GM23338 (cell line): ENCODE data around the gene PGPEP1. TPM values are rescaled to one million over a fixed set of nuclear protein-coding genes. Genes with fewer than 3 reads are reported as not detected.

ENCODE experiments used
- ATAC-seq: fragments of 200-7000 bp; cut with Tn5 transposase; 3 replicates; pipeline ENCODE4 v1.9.1; 2020
- DNase-seq: peaks from one replicate; pipeline ENCODE4 v3.0.0-alpha.2; 2015; ENCODE audit warnings: low spot score
- H2AFZ ChIP-seq: fragments of 200-600 bp; sonication (generic); 2 replicates; pipeline ENCODE4 v1.8.0; 2016; ENCODE audit warnings: antibody characterized with exemption, mild to moderate bottlenecking, moderate library complexity
- H3F3A ChIP-seq: fragments of 200-600 bp; sonication (generic); replicated peaks from 2 replicates; pipeline ENCODE4 v1.8.0; 2017; ENCODE audit warnings: antibody characterized with exemption, mixed run types, low read depth
- H3K27ac ChIP-seq: fragments of 200-600 bp; sonication (generic); 2 replicates; pipeline ENCODE4 v1.6.1; 2016; ENCODE audit warnings: low read depth
- H3K27me3 ChIP-seq: fragments of 200-600 bp; sonication (generic); 2 replicates; pipeline ENCODE4 v1.8.0; 2016; ENCODE audit warnings: mild to moderate bottlenecking, mixed run types, moderate library complexity; ENCODE audit not compliant: insufficient read depth
- H3K36me3 ChIP-seq: fragments of 200-600 bp; sonication (generic); 2 replicates; pipeline ENCODE4 v1.8.0; 2016; ENCODE audit warnings: mild to moderate bottlenecking; ENCODE audit not compliant: insufficient read depth
- H3K4me1 ChIP-seq: fragments of 200-600 bp; sonication (generic); 2 replicates; pipeline ENCODE4 v1.8.0; 2016; ENCODE audit warnings: mild to moderate bottlenecking, moderate library complexity; ENCODE audit not compliant: insufficient read depth
- H3K4me2 ChIP-seq: fragments of 200-600 bp; sonication (generic); 2 replicates; pipeline ENCODE4 v1.7.1; 2017; ENCODE audit warnings: mixed run types
- H3K4me3 ChIP-seq: fragments of 200-600 bp; sonication (generic); 2 replicates; pipeline ENCODE4 v1.6.1; 2016; ENCODE audit warnings: mixed run types
- H3K79me2 ChIP-seq: fragments of 200-600 bp; sonication (generic); replicated peaks from 2 replicates; pipeline ENCODE4 v1.8.0; 2017; ENCODE audit warnings: mild to moderate bottlenecking; ENCODE audit not compliant: insufficient read depth
- H3K9me2 ChIP-seq: fragments of 200-600 bp; sonication (generic); 2 replicates; pipeline ENCODE4 v1.8.0; 2017; ENCODE audit not compliant: insufficient read depth
- H4K20me1 ChIP-seq: fragments of 200-600 bp; sonication (generic); replicated peaks from 2 replicates; pipeline ENCODE4 v1.8.0; 2017; ENCODE audit warnings: mild to moderate bottlenecking; ENCODE audit not compliant: insufficient read depth
- H3K27ac Mint-ChIP-seq: 2 replicates; pipeline ENCODE4 v1.8.0; 2020; ENCODE audit warnings: inconsistent platforms, mild to moderate bottlenecking, moderate library complexity, mixed read lengths
- H3K27me3 Mint-ChIP-seq: 3 replicates; pipeline ENCODE4 v1.8.0; 2022; ENCODE audit warnings: low read depth, mild to moderate bottlenecking, moderate library complexity, mixed read lengths, inconsistent platforms; ENCODE audit not compliant: insufficient read depth, poor library complexity
- H3K36me3 Mint-ChIP-seq: 3 replicates; pipeline ENCODE4 v1.8.0; 2021; ENCODE audit warnings: low read depth, mild to moderate bottlenecking, inconsistent platforms, moderate library complexity, mixed read lengths
- H3K4me1 Mint-ChIP-seq: 3 replicates; pipeline ENCODE4 v1.8.0; 2020; ENCODE audit warnings: mild to moderate bottlenecking, inconsistent platforms, mixed read lengths
- H3K4me3 Mint-ChIP-seq: 3 replicates; pipeline ENCODE4 v1.8.0; 2021; ENCODE audit warnings: moderate library complexity, mild to moderate bottlenecking, inconsistent platforms, mixed read lengths
- H3K9me3 Mint-ChIP-seq: 3 replicates; pipeline ENCODE4 v1.8.0; 2020; ENCODE audit warnings: moderate library complexity, mild to moderate bottlenecking, inconsistent platforms, mixed read lengths
- CREB1 ChIP-seq: fragments of 250-450 bp; sonication (Bioruptor Pico); IDR thresholded peaks from 2 replicates; pipeline ENCODE4 v1.5.0; 2020; ENCODE audit warnings: low read depth, mild to moderate bottlenecking, moderate library complexity
- CTCF ChIP-seq, 2 experiments: fragments of 200-600 bp in 1 of 2; sonication (generic) in 1 of 2; conservative IDR thresholded peaks; 2 replicates each; pipeline versions ENCODE4 v1.5.1 to v1.6.1; 2016 to 2017; ENCODE audit warnings: antibody characterized with exemption in 2 of 2, low read depth in 2 of 2, mild to moderate bottlenecking in 2 of 2, moderate library complexity in 1 of 2
- EZH2 ChIP-seq: fragments of 200-600 bp; sonication (generic); IDR thresholded peaks from one replicate; pipeline ENCODE4 v1.8.0; 2017; ENCODE audit warnings: antibody characterized with exemption, mild to moderate bottlenecking, low read depth; ENCODE audit not compliant: unreplicated experiment
- NANOG ChIP-seq: IDR thresholded peaks from 2 replicates; pipeline ENCODE4 v1.6.1; 2016; ENCODE audit warnings: antibody characterized with exemption, borderline replicate concordance
- POLR2AphosphoS5 ChIP-seq: IDR thresholded peaks from 2 replicates; pipeline ENCODE4 v1.6.1; 2016; ENCODE audit warnings: antibody characterized with exemption, low read depth
- REST ChIP-seq: IDR thresholded peaks from one replicate; pipeline ENCODE4 v1.6.1; 2018; ENCODE audit warnings: antibody characterized with exemption; ENCODE audit not compliant: unreplicated experiment
- STAT1 ChIP-seq: IDR thresholded peaks from one replicate; pipeline ENCODE4 v1.6.1; 2016; ENCODE audit warnings: antibody characterized with exemption; ENCODE audit not compliant: unreplicated experiment
- polyA plus RNA-seq: library from polyadenylated mRNA; unstranded; fragments of >200 nt; fragmentation: Nextera tagmentation; extraction: Ambion mirVana; gene quantifications from 2 replicates; pipeline ENCODE4 v1.2.1, GENCODE V29; 2016
- total RNA-seq: library from RNA; depleted of rRNA; stranded (reverse); fragments of >200 nt; shearing (Covaris generic); gene quantifications from 2 replicates; pipeline ENCODE4 v1.2.3, GENCODE V29; 2014
- TF ChIP-seq, protein P1 (sequence below): fragments of 250-450 bp; sonication (Bioruptor Pico); IDR thresholded peaks from 2 replicates; pipeline ENCODE4 v1.5.0; 2020; ENCODE audit warnings: mild to moderate bottlenecking, moderate library complexity

PGPEP1 gene
- total and polyA plus RNA-seq, 2 experiments from 2014 or later: 15.5 to 18.9 TPM

- peak overlapping the region; percentile 90; the same call in 1 of the 2 replicates for H2AFZ ChIP-seq
- DNase-seq: peak; percentile 57
- peak overlapping the region; percentile 75 for H3K27ac Mint-ChIP-seq
- H3K79me2 ChIP-seq: no peaks in the 10 kb centered on the region
- H4K20me1 ChIP-seq: no peaks in the 10 kb centered on the region
- H3K4me3 ChIP-seq: no peak overlapping the region
- H3K36me3 ChIP-seq: no peaks in the 10 kb centered on the region
- no peak overlapping the region for H3K4me3 Mint-ChIP-seq
- H3K9me2 ChIP-seq: no peaks in the 10 kb centered on the region
- H3K4me2 ChIP-seq: no peak overlapping the region
- no peak for TF ChIP-seq NANOG
- TF ChIP-seq CREB1: peak; percentile 32; the same call in 1 of the 2 replicates
- peaks cover 6% of the 10 kb centered on the region; the same call in 1 of the 3 replicates for H3K9me3 Mint-ChIP-seq
- no peaks in the 10 kb centered on the region for H3K27me3 ChIP-seq
- ATAC-seq: peak; percentile 74
- H3F3A ChIP-seq: peaks cover 17% of the 10 kb centered on the region
- H3K27me3 Mint-ChIP-seq: peaks cover 6% of the 10 kb centered on the region
- H3K36me3 Mint-ChIP-seq: peaks cover 3% of the 10 kb centered on the region; the same call in 1 of the 3 replicates
- peaks cover 9% of the 10 kb centered on the region for H3K4me1 Mint-ChIP-seq
- no peaks in the 10 kb centered on the region; the same call in 1 of the 2 replicates for H3K4me1 ChIP-seq
- 0 out of 2 replicates have a peak overlapping the region, but pooled peaks have one; percentile 76 for H3K27ac ChIP-seq
These were observed 39.7 kb downstream of the PGPEP1 start for GRCh38 chr19:18379803-18380747.

- peaks cover 21% of the 10 kb centered on the region for H3F3A ChIP-seq
- H3K27ac ChIP-seq: no peak overlapping the region
- peaks cover 12% of the 10 kb centered on the region for H3K27me3 Mint-ChIP-seq
- no peaks in the 10 kb centered on the region for H3K9me2 ChIP-seq
- H3K27me3 ChIP-seq: no peaks in the 10 kb centered on the region
- H3K4me1 Mint-ChIP-seq: peaks cover 16% of the 10 kb centered on the region
- no peak overlapping the region for H3K4me3 ChIP-seq
- ATAC-seq (no peak), DNase-seq (no peak)
- H3K27ac Mint-ChIP-seq: no peak overlapping the region
- peaks cover 3% of the 10 kb centered on the region; the same call in 1 of the 3 replicates for H3K36me3 Mint-ChIP-seq
- no peak overlapping the region for H2AFZ ChIP-seq
- H3K9me3 Mint-ChIP-seq: peaks cover 4% of the 10 kb centered on the region; the same call in 1 of the 3 replicates
- H3K36me3 ChIP-seq: no peaks in the 10 kb centered on the region
- no peaks in the 10 kb centered on the region for H3K79me2 ChIP-seq
- peaks cover 8% of the 10 kb centered on the region for H3K4me1 ChIP-seq
- H3K4me2 ChIP-seq: no peak overlapping the region
- H3K4me3 Mint-ChIP-seq: no peak overlapping the region
- H4K20me1 ChIP-seq: no peaks in the 10 kb centered on the region
- TF ChIP-seq NANOG: no peak
- no peak for TF ChIP-seq POLR2AphosphoS5
- TF ChIP-seq EZH2: no peak
- TF ChIP-seq CTCF (conservative IDR thresholded peaks at IDR 0.05; ENCODE audit: low read depth in 2 of 2): no peak
- no peak for TF ChIP-seq CREB1
- TF ChIP-seq STAT1: no peak
- TF ChIP-seq REST: no peak
- TF ChIP-seq, protein P1, sequence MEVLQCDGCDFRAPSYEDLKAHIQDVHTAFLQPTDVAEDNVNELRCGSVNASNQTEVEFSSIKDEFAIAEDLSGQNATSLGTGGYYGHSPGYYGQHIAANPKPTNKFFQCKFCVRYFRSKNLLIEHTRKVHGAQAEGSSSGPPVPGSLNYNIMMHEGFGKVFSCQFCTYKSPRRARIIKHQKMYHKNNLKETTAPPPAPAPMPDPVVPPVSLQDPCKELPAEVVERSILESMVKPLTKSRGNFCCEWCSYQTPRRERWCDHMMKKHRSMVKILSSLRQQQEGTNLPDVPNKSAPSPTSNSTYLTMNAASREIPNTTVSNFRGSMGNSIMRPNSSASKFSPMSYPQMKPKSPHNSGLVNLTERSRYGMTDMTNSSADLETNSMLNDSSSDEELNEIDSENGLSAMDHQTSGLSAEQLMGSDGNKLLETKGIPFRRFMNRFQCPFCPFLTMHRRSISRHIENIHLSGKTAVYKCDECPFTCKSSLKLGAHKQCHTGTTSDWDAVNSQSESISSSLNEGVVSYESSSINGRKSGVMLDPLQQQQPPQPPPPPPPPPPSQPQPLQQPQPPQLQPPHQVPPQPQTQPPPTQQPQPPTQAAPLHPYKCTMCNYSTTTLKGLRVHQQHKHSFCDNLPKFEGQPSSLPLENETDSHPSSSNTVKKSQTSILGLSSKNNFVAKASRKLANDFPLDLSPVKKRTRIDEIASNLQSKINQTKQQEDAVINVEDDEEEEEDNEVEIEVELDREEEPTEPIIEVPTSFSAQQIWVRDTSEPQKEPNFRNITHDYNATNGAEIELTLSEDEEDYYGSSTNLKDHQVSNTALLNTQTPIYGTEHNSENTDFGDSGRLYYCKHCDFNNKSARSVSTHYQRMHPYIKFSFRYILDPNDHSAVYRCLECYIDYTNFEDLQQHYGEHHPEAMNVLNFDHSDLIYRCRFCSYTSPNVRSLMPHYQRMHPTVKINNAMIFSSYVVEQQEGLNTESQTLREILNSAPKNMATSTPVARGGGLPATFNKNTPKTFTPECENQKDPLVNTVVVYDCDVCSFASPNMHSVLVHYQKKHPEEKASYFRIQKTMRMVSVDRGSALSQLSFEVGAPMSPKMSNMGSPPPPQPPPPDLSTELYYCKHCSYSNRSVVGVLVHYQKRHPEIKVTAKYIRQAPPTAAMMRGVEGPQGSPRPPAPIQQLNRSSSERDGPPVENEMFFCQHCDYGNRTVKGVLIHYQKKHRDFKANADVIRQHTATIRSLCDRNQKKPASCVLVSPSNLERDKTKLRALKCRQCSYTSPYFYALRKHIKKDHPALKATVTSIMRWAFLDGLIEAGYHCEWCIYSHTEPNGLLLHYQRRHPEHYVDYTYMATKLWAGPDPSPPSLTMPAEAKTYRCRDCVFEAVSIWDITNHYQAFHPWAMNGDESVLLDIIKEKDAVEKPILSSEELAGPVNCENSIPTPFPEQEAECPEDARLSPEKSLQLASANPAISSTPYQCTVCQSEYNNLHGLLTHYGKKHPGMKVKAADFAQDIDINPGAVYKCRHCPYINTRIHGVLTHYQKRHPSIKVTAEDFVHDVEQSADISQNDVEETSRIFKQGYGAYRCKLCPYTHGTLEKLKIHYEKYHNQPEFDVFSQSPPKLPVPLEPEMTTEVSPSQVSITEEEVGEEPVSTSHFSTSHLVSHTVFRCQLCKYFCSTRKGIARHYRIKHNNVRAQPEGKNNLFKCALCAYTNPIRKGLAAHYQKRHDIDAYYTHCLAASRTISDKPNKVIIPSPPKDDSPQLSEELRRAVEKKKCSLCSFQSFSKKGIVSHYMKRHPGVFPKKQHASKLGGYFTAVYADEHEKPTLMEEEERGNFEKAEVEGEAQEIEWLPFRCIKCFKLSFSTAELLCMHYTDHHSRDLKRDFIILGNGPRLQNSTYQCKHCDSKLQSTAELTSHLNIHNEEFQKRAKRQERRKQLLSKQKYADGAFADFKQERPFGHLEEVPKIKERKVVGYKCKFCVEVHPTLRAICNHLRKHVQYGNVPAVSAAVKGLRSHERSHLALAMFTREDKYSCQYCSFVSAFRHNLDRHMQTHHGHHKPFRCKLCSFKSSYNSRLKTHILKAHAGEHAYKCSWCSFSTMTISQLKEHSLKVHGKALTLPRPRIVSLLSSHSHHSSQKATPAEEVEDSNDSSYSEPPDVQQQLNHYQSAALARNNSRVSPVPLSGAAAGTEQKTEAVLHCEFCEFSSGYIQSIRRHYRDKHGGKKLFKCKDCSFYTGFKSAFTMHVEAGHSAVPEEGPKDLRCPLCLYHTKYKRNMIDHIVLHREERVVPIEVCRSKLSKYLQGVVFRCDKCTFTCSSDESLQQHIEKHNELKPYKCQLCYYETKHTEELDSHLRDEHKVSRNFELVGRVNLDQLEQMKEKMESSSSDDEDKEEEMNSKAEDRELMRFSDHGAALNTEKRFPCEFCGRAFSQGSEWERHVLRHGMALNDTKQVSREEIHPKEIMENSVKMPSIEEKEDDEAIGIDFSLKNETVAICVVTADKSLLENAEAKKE (CRISPR knock-in tag): no peak
These were observed 40.4 kb downstream of the PGPEP1 start for GRCh38 chr19:18380843-18381242.
